NK-92 treated with Interleukin-12 subunit alpha and Interleukin-12 subunit beta, amount 100 ng/mL, for 24 hours (cell line): ENCODE measurements around the gene CCN5.
"Not testable (repeated sequence)": the region's sequence is repeated elsewhere in the genome, so short reads cannot be mapped to it uniquely, and the experiment has no call there.

ENCODE experiments used
- DNase-seq: peaks from one replicate; lab custom pipeline; 2025; lab: John Stamatoyannopoulos, UW

CCN5 gene

GRCh38 chr20:44695295-44695673 lies 19.9 kb upstream of the CCN5 start:
- no peak for DNase-seq

DNA sequence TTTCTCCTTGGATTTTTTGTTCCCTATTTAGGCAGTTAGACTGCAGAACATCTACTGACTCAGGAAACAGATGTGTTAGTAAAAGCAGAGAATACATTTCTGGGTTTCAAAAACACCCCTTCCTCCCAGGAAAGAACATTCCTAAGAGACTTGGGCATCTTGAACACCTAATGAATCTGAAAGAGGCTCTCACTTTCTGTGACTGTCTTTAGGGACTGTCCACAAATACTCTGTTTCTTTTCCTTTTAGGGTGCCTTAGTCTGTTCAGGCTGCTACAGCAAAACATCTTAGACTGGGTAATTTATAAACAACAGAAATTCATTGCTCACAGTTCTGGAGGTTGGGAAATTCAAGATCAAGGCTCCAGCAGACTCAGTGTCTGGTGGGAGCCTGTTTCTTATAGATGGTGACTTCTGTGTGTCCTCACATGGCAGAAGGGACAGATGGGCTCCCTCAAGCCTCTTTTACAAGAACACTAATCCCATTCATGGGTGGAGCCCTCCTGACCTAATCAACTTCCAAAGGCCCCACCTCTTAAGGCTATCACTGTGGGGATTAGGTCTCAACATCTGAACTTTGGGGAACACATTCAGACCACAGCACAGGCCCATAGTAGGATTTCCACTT lies 19.4 kb upstream of the CCN5 start:
- DNase-seq = no peak

GRCh38 chr20:44696315-44696714 lies 18.9 kb upstream of the CCN5 start:
- DNase-seq = no peak

DNA sequence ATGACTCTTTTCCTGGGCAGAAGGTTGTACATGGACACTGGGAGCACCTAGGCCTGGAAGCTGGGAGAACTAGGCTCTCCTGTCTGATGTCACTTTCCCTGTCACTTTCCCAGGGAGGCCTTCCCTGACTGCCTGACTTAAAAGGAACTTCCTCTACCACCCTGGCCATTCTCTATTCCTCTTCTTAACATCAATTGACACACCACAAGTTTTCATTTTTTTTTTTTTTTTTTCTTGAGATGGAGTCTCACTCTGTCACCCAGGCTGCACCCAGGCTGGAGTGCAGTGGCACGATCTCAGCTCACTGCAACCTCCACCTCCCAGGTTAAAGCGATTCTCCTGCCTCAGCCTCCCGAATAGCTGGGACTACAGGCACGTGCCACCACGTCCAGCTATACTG lies 18.1 kb upstream of the CCN5 start:
- DNase-seq = not testable (repeated sequence)

DNA sequence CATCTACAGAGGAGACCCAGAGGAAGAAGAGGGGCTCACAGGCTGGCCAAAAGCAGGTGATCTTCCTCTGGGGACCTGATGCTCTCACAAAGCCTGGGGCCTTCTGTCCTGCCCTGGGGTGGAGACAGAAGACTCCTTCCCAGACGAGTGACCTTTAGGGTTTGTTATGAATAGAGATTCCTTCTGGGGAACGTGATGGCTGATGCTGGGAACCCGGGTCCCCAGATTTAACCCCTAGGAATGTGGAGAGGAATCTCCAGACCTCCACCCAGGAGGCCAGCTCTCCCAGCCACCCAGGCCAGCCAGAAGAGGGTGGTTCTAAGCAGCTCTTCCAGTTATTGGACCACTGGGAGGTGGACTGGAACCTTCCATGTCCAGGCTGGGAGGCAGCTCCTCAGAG lies 16.8 kb upstream of the CCN5 start:
- DNase-seq = no peak

- no peak for DNase-seq
These were observed 14.9 kb upstream of the CCN5 start for GRCh38 chr20:44700306-44700705.

- no peak for DNase-seq
These were observed 13.9 kb upstream of the CCN5 start for GRCh38 chr20:44701118-44701857.

DNA sequence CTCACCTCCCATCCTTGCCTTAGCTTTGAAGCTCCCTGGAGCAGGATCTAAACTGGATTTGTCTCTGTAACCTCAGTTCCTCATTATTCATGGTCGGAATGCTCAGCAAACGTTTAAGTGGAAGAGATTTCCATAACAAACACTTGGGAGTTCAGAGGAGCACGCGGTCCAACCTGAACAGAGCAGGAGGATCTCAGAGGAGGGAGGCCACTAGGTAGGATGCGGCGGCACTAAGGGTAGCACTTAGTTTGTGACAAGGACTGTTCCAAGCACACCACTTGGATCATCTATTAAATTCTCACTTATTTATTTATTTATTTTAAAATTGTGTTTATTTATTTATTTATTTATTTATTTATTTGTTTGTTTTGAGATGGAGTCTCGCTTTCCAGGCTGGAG lies 13.3 kb upstream of the CCN5 start:
- DNase-seq = no peak

- DNase-seq = no peak
These were observed 12.4 kb upstream of the CCN5 start for GRCh38 chr20:44702776-44703175.

GRCh38 chr20:44703183-44703925 lies 11.8 kb upstream of the CCN5 start:
- DNase-seq = no peak

GRCh38 chr20:44703956-44704488 lies 11.1 kb upstream of the CCN5 start:
- no peak for DNase-seq

DNA sequence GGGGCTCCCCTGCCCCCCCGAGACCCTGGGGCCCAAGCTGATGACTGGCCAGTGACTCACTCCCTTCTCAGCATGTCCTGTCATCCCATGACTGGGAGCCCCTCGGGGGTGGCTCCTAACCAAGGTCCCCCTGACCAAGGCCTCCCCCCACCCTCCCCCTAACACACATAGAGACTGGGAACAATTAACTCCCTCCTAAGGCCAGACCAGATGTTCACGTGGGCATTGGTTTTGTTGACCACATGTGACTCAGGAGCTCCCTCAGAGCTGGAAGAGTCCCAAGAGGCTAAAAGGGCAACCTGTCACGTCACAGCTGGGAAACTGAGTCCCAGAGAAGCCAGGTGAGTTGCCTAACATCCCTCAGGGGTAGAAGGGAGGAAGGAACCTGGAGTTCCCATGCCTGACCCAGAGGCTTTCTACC lies 10.6 kb upstream of the CCN5 start:
- no peak for DNase-seq

GRCh38 chr20:44705364-44706094 lies 9.6 kb upstream of the CCN5 start:
- no peak for DNase-seq

- DNase-seq = no peak
These were observed 8.7 kb upstream of the CCN5 start for GRCh38 chr20:44706301-44707017.

GRCh38 chr20:44707018-44707579 lies 8.1 kb upstream of the CCN5 start:
- DNase-seq = no peak

DNA sequence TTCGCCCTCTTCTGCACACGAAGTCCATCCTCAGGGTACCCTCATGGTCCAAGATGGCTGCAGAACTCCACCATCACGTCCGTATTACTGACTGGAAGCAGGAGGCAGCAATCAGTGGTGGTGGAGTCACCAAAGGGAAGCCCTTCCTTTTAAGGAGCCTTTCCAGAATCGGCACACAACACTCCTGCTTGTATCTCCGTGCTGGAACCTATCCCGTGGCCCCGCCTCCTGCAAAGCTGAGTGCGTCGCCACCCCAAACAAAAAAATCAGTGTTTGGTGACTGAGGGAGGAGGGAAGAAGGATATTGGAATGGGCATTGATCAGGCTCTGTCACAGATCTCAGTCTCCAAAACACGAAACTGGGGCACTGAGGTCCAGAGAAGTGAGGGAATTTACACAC lies 5.8 kb upstream of the CCN5 start:
- DNase-seq = no peak

GRCh38 chr20:44709797-44710196 lies 5.4 kb upstream of the CCN5 start:
- no peak for DNase-seq

DNA sequence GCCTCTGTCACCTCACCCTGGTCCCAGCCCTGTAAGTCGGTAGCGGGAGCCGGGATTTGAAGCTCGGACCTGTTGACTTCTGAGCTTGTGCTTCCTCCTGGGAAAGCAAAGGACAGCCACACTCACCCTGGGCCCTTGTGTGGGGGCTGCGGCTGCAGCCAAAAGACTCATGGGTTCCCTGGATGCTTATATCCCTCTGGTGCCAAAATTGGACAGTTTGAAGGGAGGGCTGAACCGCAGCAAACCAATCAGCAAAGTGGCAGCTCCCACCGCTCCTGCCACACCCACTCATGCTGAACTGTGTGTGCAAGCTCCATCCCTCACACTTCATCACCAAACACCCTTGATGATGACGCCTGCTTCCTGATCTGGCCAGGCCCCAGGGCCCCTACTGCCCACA lies 3.9 kb upstream of the CCN5 start:
- no peak for DNase-seq

- no peak for DNase-seq
These were observed 968 bp upstream of the CCN5 start for GRCh38 chr20:44714102-44714700.

GRCh38 chr20:44715499-44716308 lies 535 bp downstream of the CCN5 start:
- DNase-seq = no peak
